ENCODE results near the gene IFIT3.

DNA sequence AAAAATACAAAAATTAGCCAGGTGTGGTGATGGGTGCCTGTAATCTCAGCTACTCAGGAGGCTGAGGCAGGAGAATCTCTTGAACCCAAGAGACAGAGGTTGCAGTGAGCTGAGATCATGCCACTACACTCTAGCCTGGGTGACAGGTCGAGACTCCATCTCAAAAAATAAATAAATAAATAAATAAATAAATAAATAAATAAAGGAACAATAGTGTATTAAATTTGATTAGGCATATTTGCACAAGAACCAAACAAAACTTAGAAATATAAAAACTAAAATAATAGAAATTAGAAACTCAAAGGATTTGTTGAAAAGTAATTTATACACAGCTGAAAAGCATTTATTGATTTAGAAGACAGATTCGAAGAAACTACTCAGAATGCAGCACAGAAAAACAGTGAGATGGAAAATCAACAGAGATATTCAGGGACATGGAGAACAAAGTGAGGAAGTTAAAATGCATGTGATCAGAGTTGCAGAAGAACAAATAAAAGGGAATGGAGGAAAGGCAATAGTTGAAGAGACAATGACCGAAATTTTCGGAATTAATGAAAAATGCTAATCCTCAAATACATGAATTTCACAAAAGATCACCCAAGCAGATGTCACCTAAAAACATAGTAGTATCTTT, 17.7 kb downstream of the IFIT3 start:
- TF ChIP-seq, protein P1, sequence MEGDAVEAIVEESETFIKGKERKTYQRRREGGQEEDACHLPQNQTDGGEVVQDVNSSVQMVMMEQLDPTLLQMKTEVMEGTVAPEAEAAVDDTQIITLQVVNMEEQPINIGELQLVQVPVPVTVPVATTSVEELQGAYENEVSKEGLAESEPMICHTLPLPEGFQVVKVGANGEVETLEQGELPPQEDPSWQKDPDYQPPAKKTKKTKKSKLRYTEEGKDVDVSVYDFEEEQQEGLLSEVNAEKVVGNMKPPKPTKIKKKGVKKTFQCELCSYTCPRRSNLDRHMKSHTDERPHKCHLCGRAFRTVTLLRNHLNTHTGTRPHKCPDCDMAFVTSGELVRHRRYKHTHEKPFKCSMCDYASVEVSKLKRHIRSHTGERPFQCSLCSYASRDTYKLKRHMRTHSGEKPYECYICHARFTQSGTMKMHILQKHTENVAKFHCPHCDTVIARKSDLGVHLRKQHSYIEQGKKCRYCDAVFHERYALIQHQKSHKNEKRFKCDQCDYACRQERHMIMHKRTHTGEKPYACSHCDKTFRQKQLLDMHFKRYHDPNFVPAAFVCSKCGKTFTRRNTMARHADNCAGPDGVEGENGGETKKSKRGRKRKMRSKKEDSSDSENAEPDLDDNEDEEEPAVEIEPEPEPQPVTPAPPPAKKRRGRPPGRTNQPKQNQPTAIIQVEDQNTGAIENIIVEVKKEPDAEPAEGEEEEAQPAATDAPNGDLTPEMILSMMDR (IDR thresholded peaks at IDR 0.05), result no peak
- TF ChIP-seq POLR2A (IDR thresholded peaks at IDR 0.05), result no peak

All from body of pancreas (tissue), 4 donors.